WERI-Rb-1 (cell line): ENCODE data around the gene PDE9A.
A peak's percentile ranks its signal among the peaks of the same experiment; 100 is the strongest.

ENCODE experiments used
- DNase-seq: peaks from one replicate; pipeline ENCODE4 v3.0.0-alpha.2; 2020
- H3K27ac ChIP-seq: fragments of 250-450 bp; sonication (Bioruptor Pico); 2 replicates; pipeline ENCODE4 v1.5.1; 2020; ENCODE audit warnings: mild to moderate bottlenecking, moderate library complexity
- H3K27me3 ChIP-seq: fragments of 250-450 bp; sonication (Bioruptor Pico); 2 replicates; pipeline ENCODE4 v1.5.1; 2021; ENCODE audit warnings: mild to moderate bottlenecking, low read depth, moderate library complexity; ENCODE audit not compliant: insufficient read depth, severe bottlenecking
- H3K36me3 ChIP-seq: fragments of 250-450 bp; sonication (Bioruptor Pico); 2 replicates; pipeline ENCODE4 v1.5.1; 2020; ENCODE audit warnings: mild to moderate bottlenecking, moderate library complexity
- H3K4me3 ChIP-seq: 2 replicates; pipeline ENCODE4 v1.5.1; 2011; ENCODE audit warnings: low read depth, mild to moderate bottlenecking, control low read depth, low read length
- H3K9me3 ChIP-seq: fragments of 250-450 bp; sonication (Bioruptor Pico); 2 replicates; pipeline ENCODE4 v1.5.1; 2021; ENCODE audit warnings: mild to moderate bottlenecking, moderate library complexity; ENCODE audit not compliant: severe bottlenecking
- TF ChIP-seq, protein P1 (sequence below): IDR thresholded peaks from 2 replicates; pipeline ENCODE4 v1.5.1; 2011; ENCODE audit warnings: low read depth, mild to moderate bottlenecking, control low read depth, inconsistent platforms, low read length

Gene PDE9A

DNA sequence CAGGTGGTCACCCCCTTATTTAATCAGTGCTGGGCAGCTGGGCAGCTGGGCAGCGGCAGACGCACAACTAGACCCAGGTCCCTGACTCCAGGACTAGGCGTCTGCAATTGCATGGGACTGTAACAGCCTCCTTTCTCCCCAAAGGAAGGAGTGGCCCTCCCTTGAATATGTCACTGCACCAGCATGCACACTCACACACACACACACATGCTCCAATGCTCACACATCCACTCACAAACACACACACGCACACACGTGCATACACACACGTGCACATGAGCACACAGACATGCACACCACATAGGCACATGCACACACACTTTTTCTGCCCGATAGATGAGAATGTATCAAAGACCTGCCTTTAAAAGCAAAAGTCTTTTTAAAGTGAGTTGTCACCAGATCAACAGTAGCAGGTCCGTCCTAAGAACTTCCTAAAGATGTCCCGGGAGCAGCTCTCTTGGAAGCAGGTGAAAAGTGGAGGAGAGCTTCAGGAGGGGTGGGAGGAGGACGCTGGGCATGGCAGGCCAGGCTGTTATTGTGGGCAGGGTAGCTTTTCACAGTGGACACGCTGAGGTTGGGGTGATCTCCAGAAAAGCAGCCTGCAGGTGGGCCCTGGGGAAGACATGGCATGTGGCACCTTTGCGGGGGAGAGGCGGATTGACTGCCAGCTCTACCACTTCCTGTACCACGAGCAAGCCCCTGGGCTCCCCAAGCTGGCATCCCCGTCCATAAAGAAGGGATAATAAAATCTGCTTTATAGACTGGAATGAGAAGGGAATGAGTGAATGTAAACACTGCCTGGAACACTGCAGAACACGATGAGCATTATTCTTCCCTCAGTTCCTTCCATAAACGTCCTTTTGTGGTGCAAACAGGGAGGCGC lies 1.7 kb downstream of the PDE9A start:
- Histone ChIP-seq H3K4me3 (peak overlapping the region; percentile 89), H3K27ac (peak overlapping the region; percentile 96), H3K27me3 (no peaks in the 10 kb centered on the region), H3K9me3 (no peaks in the 10 kb centered on the region), H3K36me3 (peaks cover 41% of the 10 kb centered on the region)
- TF ChIP-seq, protein P1, sequence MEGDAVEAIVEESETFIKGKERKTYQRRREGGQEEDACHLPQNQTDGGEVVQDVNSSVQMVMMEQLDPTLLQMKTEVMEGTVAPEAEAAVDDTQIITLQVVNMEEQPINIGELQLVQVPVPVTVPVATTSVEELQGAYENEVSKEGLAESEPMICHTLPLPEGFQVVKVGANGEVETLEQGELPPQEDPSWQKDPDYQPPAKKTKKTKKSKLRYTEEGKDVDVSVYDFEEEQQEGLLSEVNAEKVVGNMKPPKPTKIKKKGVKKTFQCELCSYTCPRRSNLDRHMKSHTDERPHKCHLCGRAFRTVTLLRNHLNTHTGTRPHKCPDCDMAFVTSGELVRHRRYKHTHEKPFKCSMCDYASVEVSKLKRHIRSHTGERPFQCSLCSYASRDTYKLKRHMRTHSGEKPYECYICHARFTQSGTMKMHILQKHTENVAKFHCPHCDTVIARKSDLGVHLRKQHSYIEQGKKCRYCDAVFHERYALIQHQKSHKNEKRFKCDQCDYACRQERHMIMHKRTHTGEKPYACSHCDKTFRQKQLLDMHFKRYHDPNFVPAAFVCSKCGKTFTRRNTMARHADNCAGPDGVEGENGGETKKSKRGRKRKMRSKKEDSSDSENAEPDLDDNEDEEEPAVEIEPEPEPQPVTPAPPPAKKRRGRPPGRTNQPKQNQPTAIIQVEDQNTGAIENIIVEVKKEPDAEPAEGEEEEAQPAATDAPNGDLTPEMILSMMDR: no peak
- no peak for DNase-seq

- TF ChIP-seq, protein P1: no peak
- Histone ChIP-seq H3K36me3 (peaks cover 41% of the 10 kb centered on the region), H3K27ac (no peak overlapping the region), H3K27me3 (no peaks in the 10 kb centered on the region), H3K4me3 (no peak overlapping the region), H3K9me3 (no peaks in the 10 kb centered on the region)
- DNase-seq: no peak
Measured at GRCh38 chr21:42655796-42656770, 2.7 kb downstream of the PDE9A start.

- TF ChIP-seq, protein P1: no peak
- no peaks in the 10 kb centered on the region for H3K27me3 ChIP-seq
- peaks cover 41% of the 10 kb centered on the region for H3K36me3 ChIP-seq
- no peaks in the 10 kb centered on the region for H3K9me3 ChIP-seq
- H3K27ac ChIP-seq: no peak overlapping the region
- H3K4me3 ChIP-seq: no peak overlapping the region
- DNase-seq: no peak
Measured at GRCh38 chr21:42656872-42657271, 3.5 kb downstream of the PDE9A start.

DNA sequence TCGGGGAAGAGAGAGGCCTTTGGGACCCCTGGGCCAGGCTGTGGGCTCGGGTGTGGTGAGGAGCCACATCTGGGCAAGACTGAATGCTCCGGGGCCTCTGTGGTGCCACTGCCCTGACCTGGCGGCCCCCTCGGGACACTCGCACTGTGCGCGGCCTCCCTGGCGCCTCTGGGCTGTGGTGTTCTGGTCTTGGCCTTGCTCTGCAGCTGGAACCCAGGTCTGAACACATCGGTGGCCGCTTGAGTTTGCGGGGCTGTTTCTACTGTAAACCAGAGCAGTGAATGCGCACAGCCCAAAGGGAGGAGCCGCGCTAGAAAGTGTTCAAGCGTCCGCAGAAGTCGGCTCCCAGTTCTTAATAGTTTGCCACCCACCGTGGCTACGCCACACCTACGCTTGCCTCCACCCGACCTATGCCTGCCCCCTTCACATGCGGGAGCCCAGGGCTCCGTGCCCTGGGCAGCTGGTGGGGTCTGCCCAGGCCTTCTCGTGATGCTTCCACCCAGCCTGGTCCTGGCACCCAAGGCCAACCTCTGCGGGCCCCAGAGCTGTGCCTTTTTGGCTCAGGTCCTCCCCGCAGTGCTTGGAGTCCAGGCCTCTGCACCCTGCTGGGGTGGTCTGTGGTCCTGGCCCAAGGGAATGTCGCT lies 4.4 kb downstream of the PDE9A start:
- Histone ChIP-seq H3K36me3 (peaks cover 49% of the 10 kb centered on the region), H3K27me3 (no peaks in the 10 kb centered on the region), H3K4me3 (no peak overlapping the region), H3K27ac (no peak overlapping the region), H3K9me3 (no peaks in the 10 kb centered on the region)
- no peak for DNase-seq
- TF ChIP-seq, protein P1: no peak

DNA sequence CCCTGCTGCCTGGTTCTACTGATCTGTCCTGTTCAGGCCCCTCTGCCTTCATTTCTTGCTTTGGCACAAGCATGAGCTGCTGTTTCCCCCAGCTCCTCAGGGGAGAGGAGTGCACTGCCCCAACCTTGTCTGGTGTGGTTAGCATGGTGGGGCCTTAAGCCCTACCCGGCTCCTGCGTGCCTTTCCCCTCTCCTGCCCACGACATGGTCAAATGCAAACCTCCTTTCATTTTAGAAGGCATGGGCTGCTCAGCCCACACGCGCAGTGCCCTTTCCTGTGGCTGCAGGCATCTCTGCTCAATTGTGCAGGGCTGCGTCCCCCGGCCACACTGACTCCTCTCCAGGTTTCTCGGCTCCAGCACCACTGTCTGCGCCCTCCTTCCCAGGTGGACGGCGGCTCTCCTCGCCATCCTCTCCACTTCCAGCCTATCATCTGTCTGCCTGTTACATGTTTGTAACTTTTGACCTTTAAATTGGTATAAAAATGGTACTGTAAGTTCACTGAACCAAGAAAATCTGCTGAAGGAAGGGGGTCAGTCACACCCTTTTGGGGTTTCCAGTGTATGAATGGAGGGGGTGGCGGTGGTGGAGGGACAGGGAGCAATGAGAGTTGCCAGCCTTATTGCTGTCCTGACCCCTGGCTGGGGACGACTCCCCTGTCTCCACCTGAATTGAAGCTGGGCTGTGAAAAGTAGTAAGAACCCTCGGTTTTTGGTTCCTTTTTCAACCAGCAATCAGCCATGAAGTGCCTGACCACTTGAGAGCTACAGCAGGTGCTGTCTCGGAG lies 5.1 kb downstream of the PDE9A start:
- TF ChIP-seq, protein P1: no peak
- H3K9me3 ChIP-seq: no peaks in the 10 kb centered on the region
- no peaks in the 10 kb centered on the region for H3K27me3 ChIP-seq
- no peak for DNase-seq
- no peak overlapping the region for H3K4me3 ChIP-seq
- H3K36me3 ChIP-seq: peaks cover 57% of the 10 kb centered on the region
- H3K27ac ChIP-seq: no peak overlapping the region
